ENCODE data around the gene TMEM134. TPM values are rescaled to one million over a fixed set of nuclear protein-coding genes. Genes with fewer than 3 reads are reported as not detected.
"Not testable (repeated sequence)": the region's sequence is repeated elsewhere in the genome, so short reads cannot be mapped to it uniquely, and the experiment has no call there.

TMEM134 gene
- total RNA-seq, 1 donor from 2014 or later = 40.8 TPM

- peaks cover 4% of the 10 kb centered on the region for H3K36me3 Mint-ChIP-seq (ENCODE audit: low read depth)
- H3K27ac Mint-ChIP-seq (ENCODE audit: unreplicated experiment) = peak overlapping the region; percentile 75
- no peak for TF ChIP-seq CTCF (conservative IDR thresholded peaks at IDR 0.05)
- peak overlapping the region; percentile 27 for H3K4me3 Mint-ChIP-seq
- H3K4me1 Mint-ChIP-seq = peaks cover 18% of the 10 kb centered on the region
- no peaks in the 10 kb centered on the region for H3K27me3 Mint-ChIP-seq (ENCODE audit: low read depth)
- H3K9me3 Mint-ChIP-seq = no peaks in the 10 kb centered on the region
- DNase-seq (ENCODE audit: low read depth, low spot score) = no peak
These were observed 21.1 kb upstream of the TMEM134 start for GRCh38 chr11:67489885-67490726.

GRCh38 chr11:67489203-67489884, 20.3 kb upstream of the TMEM134 start:
- Mint-ChIP-seq H3K9me3 (no peaks in the 10 kb centered on the region), H3K36me3 (ENCODE audit: low read depth) (peaks cover 8% of the 10 kb centered on the region), H3K4me1 (peaks cover 26% of the 10 kb centered on the region), H3K27ac (ENCODE audit: unreplicated experiment) (peak overlapping the region; percentile 75), H3K4me3 (no peak overlapping the region), H3K27me3 (ENCODE audit: low read depth) (no peaks in the 10 kb centered on the region)
- no peak for TF ChIP-seq CTCF (conservative IDR thresholded peaks at IDR 0.05)
- no peak for DNase-seq (ENCODE audit: low read depth, low spot score)

GRCh38 chr11:67486481-67487195, 17.6 kb upstream of the TMEM134 start:
- Mint-ChIP-seq H3K4me3 (peak overlapping the region; percentile 73), H3K27ac (ENCODE audit: unreplicated experiment) (no peak overlapping the region), H3K27me3 (ENCODE audit: low read depth) (peaks cover 3% of the 10 kb centered on the region), H3K9me3 (peaks cover 6% of the 10 kb centered on the region), H3K36me3 (ENCODE audit: low read depth) (peaks cover 11% of the 10 kb centered on the region), H3K4me1 (peaks cover 47% of the 10 kb centered on the region)
- DNase-seq (ENCODE audit: low read depth, low spot score) = no peak
- TF ChIP-seq CTCF (conservative IDR thresholded peaks at IDR 0.05) = no peak

GRCh38 chr11:67485873-67486361, 16.9 kb upstream of the TMEM134 start:
- H3K9me3 Mint-ChIP-seq = not testable (repeated sequence)

GRCh38 chr11:67484847-67485311, 15.8 kb upstream of the TMEM134 start:
- Mint-ChIP-seq H3K27ac (ENCODE audit: unreplicated experiment) (no peak overlapping the region), H3K9me3 (peaks cover 6% of the 10 kb centered on the region), H3K36me3 (ENCODE audit: low read depth) (peaks cover 11% of the 10 kb centered on the region), H3K27me3 (ENCODE audit: low read depth) (peaks cover 3% of the 10 kb centered on the region), H3K4me3 (peak overlapping the region; percentile 91), H3K4me1 (peaks cover 42% of the 10 kb centered on the region)
- no peak for TF ChIP-seq CTCF (conservative IDR thresholded peaks at IDR 0.05)
- DNase-seq (ENCODE audit: low read depth, low spot score) = no peak

More at GRCh38 chr11:67485873-67486361, 16.9 kb upstream of the TMEM134 start:
- peak overlapping the region; percentile 73 for H3K4me3 Mint-ChIP-seq
- H3K36me3 Mint-ChIP-seq (ENCODE audit: low read depth) = peaks cover 11% of the 10 kb centered on the region
- H3K27me3 Mint-ChIP-seq (ENCODE audit: low read depth); H3K27ac Mint-ChIP-seq (ENCODE audit: unreplicated experiment); DNase-seq (ENCODE audit: low read depth, low spot score): not testable (repeated sequence)
- peaks cover 43% of the 10 kb centered on the region for H3K4me1 Mint-ChIP-seq

All from neural crest cell (in vitro differentiated cells).